ENCODE results near the gene ARL4A. TPM values are rescaled to one million over a fixed set of nuclear protein-coding genes. Genes with fewer than 3 reads are reported as not detected.

Gene ARL4A
- total and polyA plus RNA-seq, 9 of the 15 experiments (the other 6 are each of a cell fraction or from before 2014, with no cell fraction given) = 118 to 688 (median 172) TPM

GRCh38 chr7:12687718-12688171, 312 bp downstream of the ARL4A start (continued):
- TF ChIP-seq ZNF280A (IDR thresholded peaks at IDR 0.05; ENCODE audit: low read depth, partially characterized antibody) (no peak), ELF4 (CRISPR knock-in tag; IDR thresholded peaks at IDR 0.05) (no peak), RBM14 (IDR thresholded peaks at IDR 0.05; ENCODE audit: borderline replicate concordance, insufficient read depth, low read depth, low read length) (no peak), ZNF12 (CRISPR knock-in tag; IDR thresholded peaks at IDR 0.05) (no peak; the same call in 1 of the 2 replicates), ZNF217 (CRISPR knock-in tag; IDR thresholded peaks at IDR 0.05) (no peak), CBX2 (IDR thresholded peaks at IDR 0.05; ENCODE audit: insufficient read depth, low read length, poor library complexity, severe bottlenecking) (no peak), FOXK2 (conservative IDR thresholded peaks at IDR 0.05 in 1 of 2, IDR thresholded peaks at IDR 0.05 in 1 of 2; ENCODE audit: low read depth in 2 of 2) (0 out of 4 replicates have a peak, but pooled peaks have one; percentile 15 to 25), DPF2 (IDR thresholded peaks at IDR 0.05) (peak; percentile 71), ARID3B (CRISPR knock-in tag; IDR thresholded peaks at IDR 0.05; ENCODE audit: borderline replicate concordance) (no peak), TEAD4 (IDR thresholded peaks at IDR 0.05; ENCODE audit: low read length) (peak; percentile 73), TEAD4 (CRISPR knock-in tag; IDR thresholded peaks at IDR 0.05; ENCODE audit: borderline replicate concordance) (no peak), ZSCAN29 (IDR thresholded peaks at IDR 0.05) (0 out of 2 replicates have a peak, but pooled peaks have one; percentile 62), ZNF584 (CRISPR knock-in tag; IDR thresholded peaks at IDR 0.05; ENCODE audit: low read depth) (no peak), RAD21 (CRISPR knock-in tag; conservative IDR thresholded peaks at IDR 0.05 in 1 of 2, IDR thresholded peaks at IDR 0.05 in 1 of 2) (no peak), DNMT1 (IDR thresholded peaks at IDR 0.05) (no peak)
- TF ChIP-seq, protein P1, sequence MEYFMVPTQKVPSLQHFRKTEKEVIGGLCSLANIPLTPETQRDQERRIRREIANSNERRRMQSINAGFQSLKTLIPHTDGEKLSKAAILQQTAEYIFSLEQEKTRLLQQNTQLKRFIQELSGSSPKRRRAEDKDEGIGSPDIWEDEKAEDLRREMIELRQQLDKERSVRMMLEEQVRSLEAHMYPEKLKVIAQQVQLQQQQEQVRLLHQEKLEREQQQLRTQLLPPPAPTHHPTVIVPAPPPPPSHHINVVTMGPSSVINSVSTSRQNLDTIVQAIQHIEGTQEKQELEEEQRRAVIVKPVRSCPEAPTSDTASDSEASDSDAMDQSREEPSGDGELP (CRISPR knock-in tag; IDR thresholded peaks at IDR 0.05; ENCODE audit: borderline replicate concordance) = no peak
- TF ChIP-seq, protein P2, sequence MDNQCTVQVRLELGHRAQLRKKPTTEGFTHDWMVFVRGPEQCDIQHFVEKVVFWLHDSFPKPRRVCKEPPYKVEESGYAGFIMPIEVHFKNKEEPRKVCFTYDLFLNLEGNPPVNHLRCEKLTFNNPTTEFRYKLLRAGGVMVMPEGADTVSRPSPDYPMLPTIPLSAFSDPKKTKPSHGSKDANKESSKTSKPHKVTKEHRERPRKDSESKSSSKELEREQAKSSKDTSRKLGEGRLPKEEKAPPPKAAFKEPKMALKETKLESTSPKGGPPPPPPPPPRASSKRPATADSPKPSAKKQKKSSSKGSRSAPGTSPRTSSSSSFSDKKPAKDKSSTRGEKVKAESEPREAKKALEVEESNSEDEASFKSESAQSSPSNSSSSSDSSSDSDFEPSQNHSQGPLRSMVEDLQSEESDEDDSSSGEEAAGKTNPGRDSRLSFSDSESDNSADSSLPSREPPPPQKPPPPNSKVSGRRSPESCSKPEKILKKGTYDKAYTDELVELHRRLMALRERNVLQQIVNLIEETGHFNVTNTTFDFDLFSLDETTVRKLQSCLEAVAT (IDR thresholded peaks at IDR 0.05) = peak; percentile 99
- TF ChIP-seq, protein P3, sequence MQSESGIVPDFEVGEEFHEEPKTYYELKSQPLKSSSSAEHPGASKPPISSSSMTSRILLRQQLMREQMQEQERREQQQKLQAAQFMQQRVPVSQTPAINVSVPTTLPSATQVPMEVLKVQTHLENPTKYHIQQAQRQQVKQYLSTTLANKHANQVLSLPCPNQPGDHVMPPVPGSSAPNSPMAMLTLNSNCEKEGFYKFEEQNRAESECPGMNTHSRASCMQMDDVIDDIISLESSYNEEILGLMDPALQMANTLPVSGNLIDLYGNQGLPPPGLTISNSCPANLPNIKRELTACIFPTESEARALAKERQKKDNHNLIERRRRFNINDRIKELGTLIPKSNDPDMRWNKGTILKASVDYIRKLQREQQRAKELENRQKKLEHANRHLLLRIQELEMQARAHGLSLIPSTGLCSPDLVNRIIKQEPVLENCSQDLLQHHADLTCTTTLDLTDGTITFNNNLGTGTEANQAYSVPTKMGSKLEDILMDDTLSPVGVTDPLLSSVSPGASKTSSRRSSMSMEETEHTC (IDR thresholded peaks at IDR 0.05) = no peak
- TF ChIP-seq, protein P4, sequence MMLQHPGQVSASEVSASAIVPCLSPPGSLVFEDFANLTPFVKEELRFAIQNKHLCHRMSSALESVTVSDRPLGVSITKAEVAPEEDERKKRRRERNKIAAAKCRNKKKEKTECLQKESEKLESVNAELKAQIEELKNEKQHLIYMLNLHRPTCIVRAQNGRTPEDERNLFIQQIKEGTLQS (IDR thresholded peaks at IDR 0.05) = no peak
- TF ChIP-seq, protein P4 (CRISPR knock-in tag; conservative IDR thresholded peaks at IDR 0.05) = no peak
